ENCODE measurements around the gene CCDC47.

Gene CCDC47

DNA sequence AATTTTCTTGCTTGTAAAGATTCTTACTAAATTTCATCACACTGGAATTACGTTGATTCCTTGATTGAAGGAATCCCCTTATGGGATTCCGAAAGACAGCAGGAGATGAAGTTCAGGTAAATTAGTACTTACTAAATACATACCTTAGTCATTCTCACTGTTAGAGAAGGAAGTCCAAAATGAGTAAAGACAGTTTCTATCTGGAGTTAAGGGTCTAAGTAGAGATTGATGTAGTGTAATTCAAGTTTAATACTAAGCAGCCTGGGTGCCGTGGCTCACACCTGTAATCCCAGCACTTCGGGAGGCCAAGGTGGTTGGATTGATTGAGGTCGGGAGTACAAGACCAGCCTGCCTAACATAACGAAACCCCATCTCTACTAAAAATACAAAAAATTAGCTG, 10.1 kb upstream of the CCDC47 start:
- no peak for DNase-seq (ENCODE audit: low spot score)

DNA sequence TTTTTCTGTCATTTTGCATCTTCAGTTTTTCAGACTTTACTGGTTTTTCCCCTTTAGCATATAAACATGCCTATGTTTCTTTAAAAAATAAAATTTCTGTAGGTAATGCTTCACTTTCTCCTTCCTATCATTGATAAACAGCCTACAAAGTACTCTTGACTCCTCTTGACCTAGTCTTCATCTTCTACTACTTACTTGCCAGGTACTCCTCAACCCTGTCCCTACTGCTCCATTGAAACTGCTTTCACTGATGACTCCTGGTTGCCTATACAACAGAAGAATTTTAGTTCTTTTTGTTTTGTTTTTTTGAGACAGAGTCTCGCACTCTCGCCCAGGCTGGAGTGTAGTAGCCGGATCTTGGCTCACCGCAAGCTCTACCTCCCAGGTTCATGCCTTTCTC, 7.5 kb upstream of the CCDC47 start:
- no peak for DNase-seq (ENCODE audit: low spot score)

DNA sequence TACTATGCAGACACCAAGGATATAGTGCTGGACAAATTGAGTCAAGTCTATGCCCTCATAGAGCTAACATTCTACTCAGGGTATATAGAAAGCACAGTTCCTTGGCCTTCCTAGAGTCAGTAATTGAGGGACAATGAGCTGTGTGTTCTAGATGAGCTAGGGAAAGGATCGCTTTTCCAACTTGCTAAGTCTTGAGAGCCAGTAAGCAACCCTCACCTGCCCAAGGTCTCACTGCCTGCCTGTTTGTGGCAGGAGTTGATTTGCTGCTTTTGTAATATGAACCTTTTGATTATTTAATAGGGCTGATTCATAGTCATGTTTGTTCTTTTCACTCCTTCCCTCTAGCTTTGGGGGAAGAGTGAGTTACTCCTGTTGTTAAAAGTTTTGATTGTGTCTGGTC, 7.1 kb upstream of the CCDC47 start:
- no peak for DNase-seq (ENCODE audit: low spot score)

DNA sequence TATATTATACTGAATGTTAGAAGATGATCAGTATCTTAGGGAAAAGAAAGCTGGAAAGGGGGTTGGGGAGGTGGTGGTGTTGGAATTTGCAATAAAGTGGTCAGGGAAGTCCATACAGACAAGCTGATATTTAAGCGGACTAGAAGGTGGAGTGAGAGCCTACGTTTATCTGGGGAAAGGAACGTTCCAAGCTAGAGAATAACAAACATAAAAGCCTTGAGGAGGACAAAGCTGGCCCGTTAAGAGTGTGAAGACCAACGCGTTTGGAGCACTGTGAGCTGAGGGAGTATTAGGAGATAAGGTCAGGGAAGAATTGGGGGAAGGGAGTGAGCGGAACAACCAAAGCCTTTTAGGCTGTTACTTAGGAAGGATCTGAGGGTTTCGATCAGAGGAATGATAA, 2.0 kb upstream of the CCDC47 start:
- peak; percentile 13 for DNase-seq (ENCODE audit: low spot score)

DNA sequence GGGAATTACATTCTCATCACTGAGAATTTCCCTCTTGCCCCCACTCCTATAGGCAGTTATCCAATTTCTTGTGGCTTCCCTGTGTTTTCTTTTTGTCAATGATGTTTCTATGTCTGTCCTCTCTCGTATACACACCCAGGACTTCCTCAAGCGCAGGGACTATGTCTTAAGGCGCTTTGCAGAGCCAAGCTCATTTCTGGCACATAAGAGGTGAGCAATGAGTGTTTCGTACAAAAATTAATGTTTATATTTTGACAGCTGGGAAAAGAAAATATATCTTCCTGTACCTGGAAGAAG, 1.5 kb upstream of the CCDC47 start:
- peak; percentile 30 for DNase-seq (ENCODE audit: low spot score)

DNA sequence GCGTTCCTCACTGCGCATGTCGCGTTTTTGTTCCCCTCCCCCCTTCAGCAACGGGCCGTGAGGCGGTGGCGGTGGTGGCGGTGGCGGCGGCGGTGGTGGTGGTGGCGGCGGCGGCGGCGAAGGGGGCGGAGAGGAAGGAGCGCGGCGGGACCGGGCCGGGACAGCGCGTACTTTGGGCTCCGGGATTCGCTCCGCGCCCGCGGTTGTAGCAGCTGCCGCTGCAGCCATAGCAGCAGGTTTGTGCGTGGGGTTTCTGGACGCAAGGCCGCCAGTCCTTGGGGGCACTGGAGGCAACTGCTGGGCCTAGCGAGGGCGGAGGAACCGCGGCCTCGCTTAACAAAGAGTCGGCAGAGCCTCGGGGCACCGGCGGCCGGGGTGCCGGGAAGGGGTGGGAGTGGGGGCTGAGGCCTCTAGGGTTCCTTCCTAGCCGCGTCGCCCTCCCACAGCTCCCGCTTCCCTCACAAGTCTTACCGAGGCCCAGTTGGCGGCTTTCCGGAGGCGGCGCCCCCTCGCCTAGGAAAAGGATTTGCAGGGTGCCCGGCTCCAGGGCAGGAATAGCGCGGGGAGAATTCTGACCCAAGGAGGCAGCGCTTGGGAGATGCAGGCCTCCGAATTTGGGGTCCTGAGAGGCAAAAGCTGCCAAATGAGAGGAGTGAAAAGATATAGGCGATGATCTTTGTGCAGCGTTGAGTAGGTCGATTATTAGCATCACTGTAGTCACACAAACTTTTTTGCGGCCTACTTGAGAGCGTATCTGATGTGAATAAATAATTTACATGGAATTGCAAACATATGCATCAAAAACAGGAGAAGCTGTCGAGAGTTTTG, 958 bp upstream of the CCDC47 start, which contains the start of gene DDX42:
Gene DDX42 (plus strand): TSS at position 30 of the 828 bp plus-strand sequence. CDS start 12,880 bp downstream, outside the sequence.
- peak; percentile 46 for DNase-seq (ENCODE audit: low spot score)

DNA sequence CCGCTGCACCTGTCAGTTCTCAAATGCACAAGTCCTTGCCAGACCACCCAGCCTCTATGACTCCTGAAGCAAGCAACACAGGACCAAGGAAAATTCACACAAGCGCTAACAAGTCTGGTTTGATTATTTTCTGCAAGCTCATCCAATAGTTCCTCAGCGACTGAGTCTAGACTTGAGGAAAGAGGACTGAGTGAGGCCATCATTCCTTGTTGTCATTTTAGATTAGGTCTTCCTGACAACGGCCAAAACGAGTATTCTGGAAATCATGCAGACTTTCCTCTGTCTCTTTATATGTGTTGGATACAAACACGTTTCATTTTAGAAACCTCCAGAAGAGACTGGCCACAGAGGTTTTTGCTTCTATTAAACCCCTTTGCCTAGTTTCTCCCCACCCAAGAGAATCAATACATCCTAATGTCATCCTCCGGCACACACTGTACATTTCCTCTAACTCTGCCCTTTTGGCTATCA, 561 bp downstream of the CCDC47 start:
- peak; percentile 21 for DNase-seq (ENCODE audit: low spot score)

DNA sequence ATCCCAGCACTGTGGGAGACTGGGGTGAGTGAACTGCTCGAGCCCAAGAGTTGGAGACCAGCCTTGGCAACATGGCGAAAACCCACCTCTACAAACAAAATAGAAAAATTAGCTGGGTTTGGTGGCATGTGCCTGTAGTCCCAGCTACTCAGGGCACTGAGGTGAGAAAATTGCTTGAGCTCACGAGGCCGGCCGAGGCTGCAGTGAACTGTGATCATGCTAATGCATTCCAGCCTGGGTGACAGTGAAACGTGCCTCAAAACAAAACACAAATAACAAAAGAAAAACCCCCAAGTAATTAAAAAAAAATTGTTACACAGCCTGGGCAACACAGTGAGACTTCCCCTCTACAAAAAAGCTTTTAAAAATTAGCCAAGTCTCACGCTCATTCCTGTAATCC, 5.0 kb downstream of the CCDC47 start:
- DNase-seq (ENCODE audit: low spot score), result no peak

DNA sequence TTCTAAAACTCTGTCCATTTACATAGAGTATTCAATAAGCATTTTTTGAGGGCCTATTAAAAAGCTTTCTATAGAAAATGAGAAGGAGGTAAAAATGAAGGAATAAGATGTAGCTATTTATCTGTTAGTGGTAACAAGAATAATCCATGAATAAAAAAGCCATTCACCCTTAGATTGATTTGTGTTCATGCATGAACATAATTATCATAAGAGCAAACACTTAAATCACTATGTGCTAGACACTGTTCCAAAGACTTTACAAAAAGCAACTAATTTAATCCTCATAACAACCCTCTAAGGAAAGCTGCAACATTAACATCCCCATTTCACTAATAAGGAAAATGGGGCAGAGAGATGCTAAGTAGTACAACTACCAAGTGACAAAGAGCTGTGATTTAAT, 6.6 kb downstream of the CCDC47 start:
- no peak for DNase-seq (ENCODE audit: low spot score)

DNA sequence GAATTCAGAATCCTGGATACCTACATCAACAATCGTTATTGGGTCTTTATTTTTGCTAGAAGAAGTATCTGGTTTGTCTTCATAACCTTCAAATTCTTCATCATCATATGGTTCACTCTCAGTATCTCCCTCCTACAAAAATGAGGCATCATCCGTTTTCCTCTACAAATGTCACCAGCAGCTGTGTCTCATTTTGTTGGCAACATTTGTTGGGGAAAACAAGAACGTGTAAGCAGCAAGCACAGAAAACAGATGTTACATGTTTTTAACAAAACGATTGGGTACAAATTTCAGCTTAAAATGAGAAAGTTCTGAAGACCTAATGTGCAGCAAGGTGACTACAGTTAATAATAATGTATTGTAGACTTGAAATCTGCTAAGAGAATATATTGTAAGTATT, 8.7 kb downstream of the CCDC47 start:
- DNase-seq (ENCODE audit: low spot score), result no peak

DNA sequence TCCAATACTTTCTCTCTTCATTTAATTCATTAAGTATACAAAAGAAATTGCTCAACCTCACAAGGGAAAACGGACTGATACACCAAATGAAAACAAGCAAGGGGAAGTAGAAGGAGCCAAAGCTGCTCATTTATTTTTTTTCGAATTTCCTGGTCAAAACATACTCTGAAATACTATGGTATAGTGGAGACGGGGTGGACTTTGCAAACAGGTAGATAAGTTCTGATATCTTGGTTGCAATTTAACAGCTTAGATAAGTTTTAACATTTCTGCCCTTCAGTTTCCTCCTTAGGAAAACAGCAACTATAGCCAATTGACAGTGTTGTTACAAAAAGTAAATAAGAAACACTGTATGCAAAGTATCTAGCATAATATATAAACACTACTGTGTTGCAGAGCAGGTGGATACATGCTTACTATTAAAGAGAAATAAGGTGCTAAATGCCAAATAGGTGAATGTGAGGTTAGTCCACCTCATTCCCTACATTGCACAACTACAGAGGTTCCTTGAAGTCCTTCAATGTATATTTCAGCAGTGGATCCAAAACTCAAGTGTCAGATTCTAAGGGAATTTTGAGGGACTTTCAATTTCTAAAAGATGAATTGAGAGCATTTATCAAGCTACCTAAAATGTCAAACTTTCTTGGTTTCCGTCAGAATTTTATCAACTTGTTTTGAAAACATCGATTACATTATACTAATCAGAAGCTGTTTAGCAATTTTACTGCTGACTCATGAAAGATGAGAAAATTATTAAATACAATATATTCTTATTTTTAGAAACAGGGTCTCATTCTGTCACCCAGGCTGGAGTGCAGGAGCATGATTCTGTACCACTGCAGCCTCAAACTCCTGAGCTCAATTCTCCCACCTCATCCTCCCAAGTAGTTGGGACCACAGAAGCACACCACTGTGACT, 11.0 kb downstream of the CCDC47 start:
- DNase-seq (ENCODE audit: low spot score), result no peak

DNA sequence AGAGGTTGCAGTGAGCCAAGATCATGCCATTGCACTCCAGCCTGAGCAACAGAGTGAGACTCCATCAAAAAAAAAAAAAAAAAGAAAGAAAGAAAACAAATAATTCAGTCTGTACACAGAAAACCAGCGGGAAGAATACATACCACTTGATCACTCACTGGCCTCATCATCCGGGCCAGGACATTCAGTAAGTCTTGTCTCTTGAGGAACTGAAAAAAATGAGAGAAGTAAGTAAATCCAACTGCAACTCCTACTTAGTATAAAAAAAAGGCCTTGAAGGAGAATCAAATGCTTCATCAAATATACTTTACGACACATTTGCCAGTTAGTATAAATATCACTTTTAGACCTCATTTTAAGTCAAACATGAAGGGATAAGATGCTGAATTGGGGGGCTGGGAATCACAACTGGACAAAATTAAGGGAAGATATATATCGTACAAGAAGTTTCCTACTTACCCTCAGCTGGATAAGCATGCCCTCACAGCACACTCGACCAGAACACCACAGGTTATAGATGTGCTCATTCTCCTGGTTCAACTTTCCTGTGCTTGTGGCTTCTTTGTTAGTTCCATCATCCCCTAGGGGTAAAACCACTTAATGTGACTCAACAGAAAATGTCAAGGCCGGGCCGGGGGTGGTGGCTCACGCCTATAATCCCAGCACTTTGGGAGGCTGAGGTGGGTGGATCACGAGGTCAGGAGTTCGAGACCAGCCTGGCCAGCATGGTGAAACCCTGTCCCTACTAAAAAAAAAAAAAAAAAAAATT, 12.4 kb downstream of the CCDC47 start:
- DNase-seq (ENCODE audit: low spot score), result no peak

DNA sequence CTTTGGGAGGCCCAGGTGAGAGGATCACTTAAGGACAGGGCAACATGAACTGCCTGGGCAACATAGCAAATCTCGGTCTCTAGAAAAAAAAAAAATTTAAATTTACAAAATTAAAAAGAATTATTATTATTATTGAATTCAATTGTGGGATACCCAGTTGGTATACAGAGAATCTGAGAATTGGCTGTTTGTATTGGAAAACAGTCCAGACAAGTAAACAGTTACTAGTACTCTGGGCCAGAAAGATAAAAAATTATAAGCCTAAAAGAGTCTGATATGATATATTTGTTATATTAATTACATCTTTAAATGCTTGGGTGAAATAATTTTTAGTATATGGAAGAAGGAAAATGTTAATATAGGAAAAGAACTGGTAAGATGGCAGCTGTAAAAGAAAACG, 15.0 kb downstream of the CCDC47 start:
- no peak for DNase-seq (ENCODE audit: low spot score)

DNA sequence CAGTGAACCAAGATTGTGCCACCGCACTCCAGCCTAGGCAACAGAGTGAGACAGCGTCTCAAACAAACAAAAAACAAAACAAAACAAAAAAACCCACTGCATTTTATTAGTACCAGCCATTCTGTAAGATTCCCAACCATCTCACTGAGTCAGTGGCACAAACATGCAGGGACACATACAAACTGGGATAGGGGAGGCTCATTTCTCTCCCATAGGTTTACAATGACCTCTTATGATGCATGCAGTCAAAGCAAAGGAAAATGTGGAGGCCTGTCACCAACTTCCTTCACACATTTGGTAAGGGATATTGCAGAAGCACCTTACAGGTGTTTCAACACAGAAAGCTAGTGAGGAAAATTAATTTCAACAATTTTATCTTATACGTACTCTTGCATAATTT, 19.4 kb downstream of the CCDC47 start:
- no peak for DNase-seq (ENCODE audit: low spot score)

DNA sequence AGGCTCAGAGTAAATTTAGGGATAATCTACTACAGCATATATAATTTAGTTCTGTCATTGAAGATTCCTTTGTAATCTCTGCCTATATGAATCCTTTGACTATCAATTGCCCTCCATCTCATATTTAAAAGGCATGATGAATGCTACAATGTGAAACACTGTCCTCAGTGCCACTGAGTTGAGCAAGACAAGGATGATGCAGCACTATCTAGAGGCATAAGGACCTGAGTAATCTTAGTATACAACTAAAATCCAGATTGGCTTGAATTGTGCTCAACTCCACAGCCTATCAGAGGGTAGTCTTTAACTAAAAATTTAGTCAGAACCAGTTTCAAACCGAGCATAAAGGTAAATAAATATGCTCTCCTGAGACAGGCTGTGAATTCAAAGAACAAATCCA, 20.2 kb downstream of the CCDC47 start:
- no peak for DNase-seq (ENCODE audit: low spot score)

DNA sequence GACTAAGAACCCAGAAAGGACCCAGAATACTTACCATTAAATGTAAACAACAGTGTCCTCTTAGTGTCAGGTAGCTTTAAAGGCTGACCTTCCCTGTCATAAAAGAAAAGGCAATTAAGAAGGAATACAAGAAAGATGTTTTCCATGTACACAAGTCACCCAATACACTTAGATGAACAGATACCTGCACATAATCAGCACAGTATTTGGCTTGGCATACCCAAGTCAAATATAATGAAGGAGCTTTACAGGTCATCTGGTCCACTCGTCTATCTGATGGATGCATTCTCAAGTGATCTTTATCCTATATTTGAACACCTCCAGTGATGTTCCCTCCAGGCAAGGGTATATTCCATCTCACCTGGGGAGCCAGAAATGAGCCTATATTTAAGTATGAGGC, 20.7 kb downstream of the CCDC47 start:
- DNase-seq (ENCODE audit: low spot score), result no peak

DNA sequence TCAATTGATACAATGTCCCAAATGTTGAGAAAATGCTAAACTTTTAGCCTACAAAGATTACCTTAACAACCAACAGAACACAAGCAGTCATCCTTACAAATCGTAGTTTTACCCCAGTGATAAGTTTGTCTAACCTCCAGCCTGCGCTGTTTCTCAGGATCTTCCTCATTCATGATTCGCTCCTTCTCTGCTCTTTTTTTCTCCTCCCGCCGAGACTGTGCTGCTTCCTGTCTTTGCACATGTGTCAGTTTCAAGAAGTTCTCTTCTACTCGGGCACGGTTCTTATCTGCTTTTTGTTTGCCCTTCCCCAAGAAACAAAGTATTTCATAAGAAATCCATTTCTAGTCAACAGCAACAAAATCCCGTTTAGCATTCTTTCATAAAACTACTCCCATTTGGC, 21.6 kb downstream of the CCDC47 start:
- DNase-seq (ENCODE audit: low spot score), result no peak

DNA sequence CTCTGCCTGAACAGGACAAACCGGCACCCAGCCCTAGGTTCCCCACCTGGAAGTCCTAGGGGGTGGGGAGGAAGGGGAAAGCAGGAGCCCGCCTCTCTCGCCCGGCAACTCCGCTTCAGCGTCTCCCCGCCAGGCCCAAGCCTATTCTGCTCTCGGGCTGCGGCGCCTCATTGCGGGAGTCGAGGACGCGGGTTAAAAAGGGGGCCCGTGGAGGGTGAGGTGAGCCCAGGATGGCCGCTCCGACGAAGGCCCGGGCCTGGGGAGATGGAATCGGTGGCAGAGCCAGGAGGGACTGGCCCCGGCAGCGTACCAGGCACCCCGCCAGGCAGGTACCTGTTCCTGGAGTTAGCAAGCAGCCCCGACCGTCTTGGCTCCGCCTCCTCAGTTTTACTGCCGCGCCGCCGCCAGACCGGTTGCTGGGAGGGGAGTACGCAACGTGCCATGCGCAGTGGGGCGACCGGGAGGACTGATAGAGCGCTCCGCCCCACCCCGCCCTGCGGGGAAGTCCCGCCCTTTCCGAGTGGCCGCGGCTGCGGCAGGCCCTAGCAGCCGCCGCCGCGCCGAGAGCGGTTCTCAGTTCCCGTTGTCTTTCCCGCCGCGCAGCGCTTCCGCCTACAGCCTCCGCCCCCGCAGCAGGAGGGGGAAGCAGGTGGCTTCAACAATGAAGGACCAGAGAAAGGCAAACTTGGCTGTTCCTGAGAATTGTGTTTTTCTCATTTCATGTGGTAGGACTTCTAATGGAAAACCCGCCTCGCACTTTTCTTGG, 31.8 kb downstream of the CCDC47 start, which contains the start of gene STRADA:
Gene STRADA (minus strand): TSS at position 392 of the 766 bp plus-strand sequence. CDS start 13,430 bp downstream, outside the sequence.
- peak; percentile 95 for DNase-seq (ENCODE audit: low spot score)

DNA sequence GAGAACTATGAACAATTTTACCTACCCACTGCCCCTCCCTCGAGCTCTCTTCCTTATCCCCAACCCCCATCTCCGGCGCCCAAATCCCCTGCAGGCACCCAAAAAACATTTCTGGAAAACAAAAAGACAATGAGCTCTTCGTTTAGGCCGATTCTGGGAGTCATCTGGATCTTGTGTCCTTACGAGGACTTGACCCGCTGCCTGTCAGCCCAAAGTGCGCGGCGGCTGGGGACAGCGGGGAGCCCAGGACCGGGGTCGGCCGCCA, 32.3 kb downstream of the CCDC47 start:
- peak; percentile 16 for DNase-seq (ENCODE audit: low spot score)

DNA sequence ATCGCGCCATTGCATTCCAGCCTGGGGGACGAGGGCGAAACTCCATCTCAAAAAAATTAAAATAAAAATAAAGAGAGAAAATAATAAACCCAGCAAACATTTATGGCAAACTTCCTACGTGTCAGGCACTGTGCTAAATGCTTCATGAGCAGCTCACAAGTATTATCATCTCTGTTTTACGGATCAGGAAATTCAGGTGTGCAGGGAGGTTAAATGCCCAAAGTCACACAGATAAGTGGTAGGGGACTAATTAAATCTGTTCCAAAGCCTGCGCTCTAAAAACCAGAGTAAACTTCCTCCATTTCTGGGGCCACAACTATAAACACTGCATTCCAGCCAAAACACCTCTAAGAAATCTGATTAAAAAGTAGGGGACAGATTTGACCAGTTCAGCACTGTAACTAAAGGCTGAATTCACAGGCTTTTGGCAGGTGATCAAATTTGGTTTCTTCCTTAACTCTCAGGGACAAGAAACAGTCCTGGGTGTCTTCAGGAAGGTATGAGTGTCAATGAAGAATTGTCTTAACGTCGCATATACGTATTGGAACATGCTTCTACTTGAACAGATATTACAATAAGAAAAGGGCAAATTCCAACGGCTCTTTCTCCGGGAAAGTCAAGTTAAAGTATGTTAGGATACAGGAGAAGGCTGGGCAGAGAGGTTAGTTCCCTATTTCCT, 32.8 kb downstream of the CCDC47 start:
- DNase-seq (ENCODE audit: low spot score), result no peak

DNA sequence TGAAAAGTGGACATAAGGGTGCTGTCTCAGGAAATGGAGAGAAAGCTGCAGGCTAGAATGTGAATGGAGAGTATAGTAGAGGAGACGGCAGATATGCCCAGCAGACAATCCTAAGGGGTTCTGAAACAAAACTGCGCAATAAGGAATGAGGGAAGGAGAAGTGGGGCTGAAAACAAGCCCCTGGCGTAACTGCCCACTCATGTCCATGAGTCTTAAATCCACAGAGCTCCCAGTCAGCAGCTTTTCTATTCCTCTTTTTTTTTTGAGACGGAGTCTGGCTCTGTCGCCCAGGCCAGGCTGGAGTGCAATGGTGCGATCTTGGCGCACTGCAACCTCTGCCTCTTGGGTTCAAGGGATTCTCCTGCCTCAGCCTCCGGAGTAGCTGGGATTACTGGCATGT, 37.7 kb downstream of the CCDC47 start:
- DNase-seq (ENCODE audit: low spot score), result no peak
